WTC11 (cell line): ENCODE results near the gene SRMS. TPM values are rescaled to one million over a fixed set of nuclear protein-coding genes. Genes with fewer than 3 reads are reported as not detected.

Experiments used
- ATAC-seq: fragments of 200-7000 bp; cut with Tn5 transposase; 2 replicates; pipeline ENCODE4 v1.10.0; 2021; ENCODE audit warnings: mild to moderate bottlenecking, moderate library complexity
- CTCF ChIA-PET: fragments of 300-600 bp; sonication (Branson Sonifier 250); formaldehyde crosslinking; loops from one replicate; lab custom pipeline; 2021; ENCODE audit warnings: antibody characterized with exemption; lab: Charles Lee
- POLR2A ChIA-PET: fragments of 350-600 bp; sonication (Branson Sonifier 250); formaldehyde crosslinking; loops from one replicate; lab custom pipeline; 2021; ENCODE audit warnings: antibody characterized with exemption; lab: Charles Lee
- DNase-seq: peaks from one replicate; pipeline ENCODE4 v3.0.0; 2021; ENCODE audit warnings: low spot score
- H3K27ac Mint-ChIP-seq: 2 replicates; pipeline ENCODE4 v1.8.0; 2021; ENCODE audit warnings: mixed read lengths
- H3K27me3 Mint-ChIP-seq: 2 replicates; pipeline ENCODE4 v1.8.0; 2021; ENCODE audit warnings: low read depth, mild to moderate bottlenecking, moderate library complexity, mixed read lengths
- H3K36me3 Mint-ChIP-seq: 2 replicates; pipeline ENCODE4 v1.8.0; 2021; ENCODE audit warnings: mixed read lengths
- H3K4me1 Mint-ChIP-seq: 2 replicates; pipeline ENCODE4 v1.8.0; 2022; ENCODE audit warnings: mixed read lengths
- H3K4me3 Mint-ChIP-seq: 2 replicates; pipeline ENCODE4 v1.8.0; 2021; ENCODE audit warnings: mild to moderate bottlenecking, moderate library complexity, mixed read lengths
- H3K9me3 Mint-ChIP-seq: 2 replicates; pipeline ENCODE4 v1.8.0; 2021; ENCODE audit warnings: mixed read lengths
- ELF4 ChIP-seq: sonication (generic); formaldehyde crosslinking; IDR thresholded peaks from 2 replicates; pipeline ENCODE4 v1.8.1; 2022; ENCODE audit warnings: low read depth, mild to moderate bottlenecking, moderate library complexity, missing genetic modification reagents
- GTF2I ChIP-seq: fragments of 250-450 bp; sonication (Bioruptor Pico); conservative IDR thresholded peaks from 2 replicates; pipeline ENCODE4 v1.4.0; 2021; ENCODE audit warnings: mild to moderate bottlenecking
- NFE2L1 ChIP-seq: sonication (generic); formaldehyde crosslinking; IDR thresholded peaks from 2 replicates; pipeline ENCODE4 v1.8.1; 2023; ENCODE audit warnings: missing genetic modification reagents
- NR3C1 ChIP-seq: sonication (generic); formaldehyde crosslinking; conservative IDR thresholded peaks from 2 replicates; pipeline ENCODE4 v1.8.1; 2023; ENCODE audit warnings: low read depth, mild to moderate bottlenecking, missing genetic modification reagents
- RORB ChIP-seq: fragments of 250-450 bp; sonication (Bioruptor Pico); IDR thresholded peaks from 2 replicates; pipeline ENCODE4 v1.9.0; 2021; ENCODE audit warnings: mild to moderate bottlenecking
- total RNA-seq: library from RNA; stranded (reverse); gene quantifications from 3 replicates; pipeline ENCODE4 v1.2.3, GENCODE V29; 2021
- TF ChIP-seq, protein P1 (sequence below): fragments of 250-450 bp; sonication (Bioruptor Pico); IDR thresholded peaks from 2 replicates; pipeline ENCODE4 v1.8.0; 2021; ENCODE audit warnings: mild to moderate bottlenecking
- TF ChIP-seq, protein P2 (sequence below): sonication (generic); formaldehyde crosslinking; IDR thresholded peaks from 2 replicates; pipeline ENCODE4 v1.8.1; 2022; ENCODE audit warnings: mild to moderate bottlenecking, moderate library complexity, missing genetic modification reagents
- TF ChIP-seq, protein P3 (sequence below): sonication (generic); formaldehyde crosslinking; IDR thresholded peaks from 2 replicates; pipeline ENCODE4 v1.8.0; 2022; ENCODE audit warnings: mild to moderate bottlenecking, missing genetic modification reagents
- TF ChIP-seq, protein P4 (sequence below): fragments of 250-450 bp; sonication (Bioruptor Pico); IDR thresholded peaks from 2 replicates; pipeline ENCODE4 v1.9.0; 2021; ENCODE audit warnings: mild to moderate bottlenecking
- TF ChIP-seq, protein P5 (sequence below): sonication (generic); formaldehyde crosslinking; IDR thresholded peaks from 2 replicates; pipeline ENCODE4 v1.8.1; 2022; ENCODE audit warnings: low read depth, missing genetic modification reagents, borderline replicate concordance
- TF ChIP-seq, protein P6 (sequence below): sonication (generic); formaldehyde crosslinking; IDR thresholded peaks from 2 replicates; pipeline ENCODE4 v1.8.1; 2023; ENCODE audit warnings: mild to moderate bottlenecking, missing genetic modification reagents, moderate library complexity

SRMS gene
- total RNA-seq, 1 experiment from 2014 or later: 0.26 TPM

DNA sequence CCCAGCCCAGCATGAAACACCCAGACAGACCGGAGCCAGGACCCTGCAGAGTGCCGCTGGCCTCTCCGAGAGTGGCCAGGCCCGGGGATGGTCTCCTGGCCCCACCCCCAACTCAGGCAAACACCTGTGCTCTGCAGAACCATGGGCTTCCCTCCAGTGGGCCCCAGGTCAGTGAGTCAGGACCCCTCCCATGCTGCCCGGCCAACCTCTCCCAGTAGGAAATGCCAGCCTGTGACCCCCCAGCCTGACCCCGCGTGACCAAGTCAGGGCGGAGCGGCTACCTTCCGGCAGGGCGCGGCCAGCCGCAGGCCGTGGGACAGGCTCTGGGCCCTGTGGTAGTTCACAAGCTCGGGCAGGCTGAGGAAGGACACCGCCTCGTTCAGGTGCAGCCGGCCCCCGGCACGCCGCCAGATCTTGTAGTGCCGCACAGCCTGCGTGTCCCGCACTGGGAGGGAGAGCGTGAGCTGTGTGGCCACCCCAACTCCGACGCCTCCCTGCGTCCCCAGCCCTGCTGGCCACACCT, 13.6 kb downstream of the SRMS start:
- DNase-seq (peak; percentile 32), ATAC-seq (no peak)
- CTCF ChIA-PET: interaction anchor here (1.3 to 4.8 kb wide), 4 partner anchors 14 to 447 kb away, joined by 5 to 33 read pairs (median 12); partner anchors contain the start of genes PPDPF and PRPF6
- 0 out of 2 replicates have a peak, but pooled peaks cover 2% of the 10 kb centered on the region for H3K4me1 Mint-ChIP-seq
- H3K27ac Mint-ChIP-seq: no peak overlapping the region
- no peaks in the 10 kb centered on the region for H3K9me3 Mint-ChIP-seq
- POLR2A ChIA-PET: interaction anchor here (1.5 kb wide), 1 partner anchor 13 kb away, joined by 5 read pairs; the partner anchor contains the start of gene PPDPF
- H3K36me3 Mint-ChIP-seq: no peaks in the 10 kb centered on the region
- TF ChIP-seq, protein P1, sequence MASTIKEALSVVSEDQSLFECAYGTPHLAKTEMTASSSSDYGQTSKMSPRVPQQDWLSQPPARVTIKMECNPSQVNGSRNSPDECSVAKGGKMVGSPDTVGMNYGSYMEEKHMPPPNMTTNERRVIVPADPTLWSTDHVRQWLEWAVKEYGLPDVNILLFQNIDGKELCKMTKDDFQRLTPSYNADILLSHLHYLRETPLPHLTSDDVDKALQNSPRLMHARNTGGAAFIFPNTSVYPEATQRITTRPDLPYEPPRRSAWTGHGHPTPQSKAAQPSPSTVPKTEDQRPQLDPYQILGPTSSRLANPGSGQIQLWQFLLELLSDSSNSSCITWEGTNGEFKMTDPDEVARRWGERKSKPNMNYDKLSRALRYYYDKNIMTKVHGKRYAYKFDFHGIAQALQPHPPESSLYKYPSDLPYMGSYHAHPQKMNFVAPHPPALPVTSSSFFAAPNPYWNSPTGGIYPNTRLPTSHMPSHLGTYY (CRISPR knock-in tag): no peak
- TF ChIP-seq NFE2L1 (CRISPR knock-in tag) (no peak), ELF4 (CRISPR knock-in tag) (no peak)
- TF ChIP-seq, protein P2, sequence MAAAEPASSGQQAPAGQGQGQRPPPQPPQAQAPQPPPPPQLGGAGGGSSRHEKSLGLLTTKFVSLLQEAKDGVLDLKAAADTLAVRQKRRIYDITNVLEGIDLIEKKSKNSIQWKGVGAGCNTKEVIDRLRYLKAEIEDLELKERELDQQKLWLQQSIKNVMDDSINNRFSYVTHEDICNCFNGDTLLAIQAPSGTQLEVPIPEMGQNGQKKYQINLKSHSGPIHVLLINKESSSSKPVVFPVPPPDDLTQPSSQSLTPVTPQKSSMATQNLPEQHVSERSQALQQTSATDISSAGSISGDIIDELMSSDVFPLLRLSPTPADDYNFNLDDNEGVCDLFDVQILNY: no peak
- TF ChIP-seq, protein P3, sequence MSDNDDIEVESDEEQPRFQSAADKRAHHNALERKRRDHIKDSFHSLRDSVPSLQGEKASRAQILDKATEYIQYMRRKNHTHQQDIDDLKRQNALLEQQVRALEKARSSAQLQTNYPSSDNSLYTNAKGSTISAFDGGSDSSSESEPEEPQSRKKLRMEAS (CRISPR knock-in tag): no peak
- TF ChIP-seq, all 79 proteins: peak for 0
- Mint-ChIP-seq H3K27me3 (no peaks in the 10 kb centered on the region), H3K4me3 (no peak overlapping the region)

DNA sequence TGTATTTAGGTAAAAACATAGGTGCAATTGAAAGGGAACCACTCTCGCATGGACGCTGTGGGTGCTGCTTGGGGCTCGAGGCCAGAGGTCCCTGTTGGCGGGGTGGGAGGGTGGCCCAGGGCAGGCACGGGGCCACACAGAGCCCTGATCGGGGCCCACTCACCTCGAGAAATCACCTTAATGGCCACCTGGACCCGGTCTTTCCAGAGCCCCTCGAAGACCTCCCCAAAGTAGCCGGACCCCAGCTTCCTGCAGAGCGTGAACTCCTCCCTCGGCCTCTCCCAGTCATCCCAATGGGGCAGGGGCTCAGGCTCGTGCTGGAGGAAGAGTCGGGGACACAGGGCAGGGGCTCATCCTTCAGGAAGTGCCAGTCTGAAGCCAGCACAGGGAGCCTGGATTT, 14.2 kb downstream of the SRMS start:
- H3K4me3 Mint-ChIP-seq: no peak overlapping the region
- no peaks in the 10 kb centered on the region for H3K36me3 Mint-ChIP-seq
- POLR2A ChIA-PET: no interaction called here
- CTCF ChIA-PET: interaction anchor here (1.8 kb wide), 1 partner anchor 108 kb away, joined by 5 read pairs; no protein-coding TSS in a partner anchor
- H3K9me3 Mint-ChIP-seq: no peaks in the 10 kb centered on the region
- no peak for DNase-seq
- TF ChIP-seq GTF2I: no peak
- ATAC-seq: no peak
- H3K27ac Mint-ChIP-seq: no peak overlapping the region
- no peaks in the 10 kb centered on the region for H3K27me3 Mint-ChIP-seq
- 0 out of 2 replicates have a peak, but pooled peaks cover 2% of the 10 kb centered on the region for H3K4me1 Mint-ChIP-seq

DNA sequence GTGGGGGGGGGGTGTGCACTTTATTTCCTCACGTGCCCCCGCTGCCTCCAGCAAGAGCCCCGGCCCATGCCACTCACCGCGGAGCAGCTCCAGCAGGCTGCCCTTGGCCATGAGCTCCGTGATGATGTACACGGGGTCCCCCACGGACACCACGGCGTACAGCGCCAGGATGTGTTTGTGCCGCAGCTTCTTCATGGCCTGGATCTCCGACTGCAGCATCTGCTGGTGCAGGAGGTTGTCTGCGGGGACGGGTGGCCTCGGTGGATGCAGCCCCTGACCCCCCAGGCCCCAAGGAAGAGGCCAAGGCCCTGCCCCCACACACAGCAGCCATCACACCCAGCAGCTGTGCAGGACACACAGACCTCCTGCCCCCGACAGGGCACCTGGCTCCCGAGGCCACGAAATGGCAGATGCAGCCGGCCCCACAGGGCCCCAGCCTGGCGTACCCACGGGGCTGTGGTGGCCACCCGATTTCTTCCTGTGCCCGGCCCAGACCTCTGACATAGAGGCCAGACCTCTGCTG, 15.0 kb downstream of the SRMS start:
- Mint-ChIP-seq H3K9me3 (no peaks in the 10 kb centered on the region), H3K36me3 (no peaks in the 10 kb centered on the region), H3K4me3 (no peak overlapping the region), H3K4me1 (0 out of 2 replicates have a peak, but pooled peaks cover 2% of the 10 kb centered on the region), H3K27ac (no peak overlapping the region), H3K27me3 (no peaks in the 10 kb centered on the region)
- ATAC-seq (no peak), DNase-seq (no peak)
- POLR2A ChIA-PET: no interaction called here
- CTCF ChIA-PET: no interaction called here
- TF ChIP-seq RORB: no peak
- TF ChIP-seq, protein P4, sequence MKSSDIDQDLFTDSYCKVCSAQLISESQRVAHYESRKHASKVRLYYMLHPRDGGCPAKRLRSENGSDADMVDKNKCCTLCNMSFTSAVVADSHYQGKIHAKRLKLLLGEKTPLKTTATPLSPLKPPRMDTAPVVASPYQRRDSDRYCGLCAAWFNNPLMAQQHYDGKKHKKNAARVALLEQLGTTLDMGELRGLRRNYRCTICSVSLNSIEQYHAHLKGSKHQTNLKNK (CRISPR knock-in tag): no peak

DNA sequence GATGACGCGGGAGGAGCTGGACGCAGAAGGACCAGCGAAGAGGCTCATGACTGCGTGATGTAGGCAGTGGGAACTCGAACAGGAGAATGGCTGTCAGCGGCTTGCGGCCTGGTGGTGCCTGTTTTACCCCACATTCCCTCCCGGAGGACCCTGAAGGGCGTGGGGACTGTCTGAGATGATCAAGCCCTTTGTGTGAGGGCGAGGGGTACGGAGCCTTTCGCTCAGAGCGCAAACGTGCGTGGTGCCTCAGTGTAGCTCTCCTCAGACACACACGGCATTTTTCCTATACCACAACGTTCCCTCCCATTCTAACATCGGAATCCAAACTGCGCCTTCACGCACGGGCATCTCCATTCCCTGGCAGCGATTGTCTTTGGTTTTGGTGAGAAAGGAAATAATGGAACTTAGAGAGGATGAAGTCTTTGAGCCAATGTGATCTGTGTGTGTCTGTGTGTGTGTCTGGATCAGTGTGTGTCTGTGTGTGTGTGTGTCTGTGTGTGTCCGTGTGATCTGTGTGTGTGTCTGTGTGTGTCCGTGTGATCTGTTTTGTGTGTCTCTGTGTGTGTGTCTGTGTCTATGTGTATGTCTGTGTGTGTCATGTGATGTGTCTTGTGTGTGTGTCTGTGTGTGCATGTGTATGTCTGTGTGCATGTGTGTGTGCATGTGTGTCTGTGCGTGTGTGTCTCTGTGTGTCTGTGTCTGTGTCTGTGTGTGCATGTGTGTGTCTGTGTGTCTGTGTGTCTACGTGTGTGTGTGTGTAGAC, 15.7 kb downstream of the SRMS start:
- no peak for ATAC-seq
- TF ChIP-seq NR3C1 (CRISPR knock-in tag): no peak
- TF ChIP-seq, protein P5, sequence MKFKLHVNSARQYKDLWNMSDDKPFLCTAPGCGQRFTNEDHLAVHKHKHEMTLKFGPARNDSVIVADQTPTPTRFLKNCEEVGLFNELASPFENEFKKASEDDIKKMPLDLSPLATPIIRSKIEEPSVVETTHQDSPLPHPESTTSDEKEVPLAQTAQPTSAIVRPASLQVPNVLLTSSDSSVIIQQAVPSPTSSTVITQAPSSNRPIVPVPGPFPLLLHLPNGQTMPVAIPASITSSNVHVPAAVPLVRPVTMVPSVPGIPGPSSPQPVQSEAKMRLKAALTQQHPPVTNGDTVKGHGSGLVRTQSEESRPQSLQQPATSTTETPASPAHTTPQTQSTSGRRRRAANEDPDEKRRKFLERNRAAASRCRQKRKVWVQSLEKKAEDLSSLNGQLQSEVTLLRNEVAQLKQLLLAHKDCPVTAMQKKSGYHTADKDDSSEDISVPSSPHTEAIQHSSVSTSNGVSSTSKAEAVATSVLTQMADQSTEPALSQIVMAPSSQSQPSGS (CRISPR knock-in tag): no peak
- TF ChIP-seq, protein P6, sequence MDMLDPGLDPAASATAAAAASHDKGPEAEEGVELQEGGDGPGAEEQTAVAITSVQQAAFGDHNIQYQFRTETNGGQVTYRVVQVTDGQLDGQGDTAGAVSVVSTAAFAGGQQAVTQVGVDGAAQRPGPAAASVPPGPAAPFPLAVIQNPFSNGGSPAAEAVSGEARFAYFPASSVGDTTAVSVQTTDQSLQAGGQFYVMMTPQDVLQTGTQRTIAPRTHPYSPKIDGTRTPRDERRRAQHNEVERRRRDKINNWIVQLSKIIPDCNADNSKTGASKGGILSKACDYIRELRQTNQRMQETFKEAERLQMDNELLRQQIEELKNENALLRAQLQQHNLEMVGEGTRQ (CRISPR knock-in tag): no peak
- DNase-seq: peak; percentile 12
- Mint-ChIP-seq H3K27me3 (no peaks in the 10 kb centered on the region), H3K4me3 (no peak overlapping the region), H3K36me3 (no peaks in the 10 kb centered on the region), H3K27ac (peak overlapping the region; percentile 63), H3K4me1 (0 out of 2 replicates have a peak, but pooled peaks cover 2% of the 10 kb centered on the region), H3K9me3 (no peaks in the 10 kb centered on the region)
- ChIA-PET POLR2A (no interaction called here), CTCF (no interaction called here)
